GM19043 (cell line): ENCODE measurements around the gene ANKRD49.

Source experiments
- ATAC-seq: cut with Tn5 transposase; IDR thresholded peaks from one replicate; pipeline ENCODE4 v1.9.1; 2021; ENCODE audit warnings: low read depth; ENCODE audit not compliant: unreplicated experiment

Gene ANKRD49

DNA sequence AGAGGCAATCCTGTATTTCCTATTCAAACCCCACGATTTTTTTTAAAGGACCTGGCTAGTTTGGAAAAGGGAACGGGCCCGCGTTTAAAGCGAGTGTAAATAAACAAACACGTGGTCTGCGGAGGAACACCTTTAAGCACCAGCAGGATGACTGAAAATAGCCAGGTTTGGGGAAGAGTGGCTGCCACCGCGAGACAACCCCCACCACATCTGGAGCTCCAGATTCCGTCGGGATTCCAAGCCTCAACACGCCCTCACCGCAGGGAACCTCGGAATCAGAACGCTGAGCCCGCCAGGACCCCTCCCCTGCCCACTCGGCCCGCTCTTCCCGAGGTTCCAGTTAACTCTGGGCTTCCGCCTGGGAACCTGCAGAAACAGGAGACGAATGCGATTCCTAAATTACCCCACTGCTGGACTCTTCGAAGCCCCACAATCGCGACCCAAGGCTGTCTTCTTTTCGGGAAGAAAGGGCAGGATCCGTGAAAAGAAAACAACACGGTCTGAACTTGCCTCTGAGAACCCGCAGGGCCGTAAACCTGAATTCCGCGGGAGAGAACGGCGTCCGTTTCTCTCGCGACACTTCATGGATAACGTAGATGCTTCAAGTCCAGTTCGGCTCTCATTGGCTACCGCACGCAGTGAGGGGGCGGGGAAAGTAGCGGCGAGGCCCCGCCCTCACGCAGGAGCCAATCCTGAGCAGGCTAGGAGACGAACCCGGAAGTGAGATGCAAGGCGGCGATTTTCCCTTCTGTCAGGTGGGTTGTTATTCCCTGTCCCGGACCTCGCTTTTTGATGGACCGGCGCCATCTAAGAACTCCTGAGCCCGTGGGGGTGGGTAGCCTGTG is at the start of gene ANKRD49, which contains the start of gene MRE11:
ANKRD49 (plus strand) TSS at position 704 of the 845 bp plus-strand sequence. CDS start 2,710 bp downstream, outside the sequence.
MRE11 (minus strand) TSS at position 564 of the 845 bp plus-strand sequence. CDS start 1,043 bp downstream, outside the sequence.
- peak; percentile 100 for ATAC-seq

DNA sequence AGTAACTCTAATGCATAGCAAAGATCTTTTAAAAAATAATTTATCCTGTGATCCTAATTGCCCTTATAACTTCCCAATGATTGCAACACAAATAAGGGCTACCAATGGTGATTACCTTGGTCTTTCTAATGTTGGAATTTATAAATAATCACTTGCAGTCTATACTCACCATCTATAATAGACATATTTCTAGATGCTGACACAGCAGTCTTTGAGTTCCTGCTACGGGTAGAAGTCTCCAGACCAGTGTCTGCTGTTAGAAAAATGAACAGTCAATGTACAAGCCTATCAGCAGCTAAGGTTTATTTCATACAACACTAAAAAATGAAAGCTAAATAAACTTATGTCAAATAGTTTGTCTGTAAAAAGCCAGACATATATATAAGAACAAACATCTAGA is 48.1 kb upstream of the ANKRD49 start:
- no peak for ATAC-seq

- ATAC-seq: no peak
Measured at GRCh38 chr11:94447149-94447548, 46.6 kb upstream of the ANKRD49 start.

DNA sequence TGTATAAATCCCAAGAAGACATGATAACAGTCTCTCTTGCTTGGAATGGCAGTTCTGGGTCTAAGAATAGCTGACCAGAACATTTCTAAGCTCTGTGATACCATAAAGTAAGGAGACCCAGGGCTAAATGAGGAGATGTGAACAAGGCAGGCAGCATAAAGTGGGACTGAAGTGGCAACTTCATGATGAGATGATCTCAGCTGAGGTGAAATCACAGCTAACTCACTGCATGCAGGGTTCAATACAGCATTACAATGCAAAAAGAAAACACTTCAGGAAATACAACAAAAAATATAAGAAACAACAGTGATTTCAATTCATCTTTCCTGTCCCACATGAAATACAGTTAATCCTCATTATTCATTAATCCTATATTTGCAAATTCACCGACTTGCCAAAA is 44.8 kb upstream of the ANKRD49 start:
- no peak for ATAC-seq

DNA sequence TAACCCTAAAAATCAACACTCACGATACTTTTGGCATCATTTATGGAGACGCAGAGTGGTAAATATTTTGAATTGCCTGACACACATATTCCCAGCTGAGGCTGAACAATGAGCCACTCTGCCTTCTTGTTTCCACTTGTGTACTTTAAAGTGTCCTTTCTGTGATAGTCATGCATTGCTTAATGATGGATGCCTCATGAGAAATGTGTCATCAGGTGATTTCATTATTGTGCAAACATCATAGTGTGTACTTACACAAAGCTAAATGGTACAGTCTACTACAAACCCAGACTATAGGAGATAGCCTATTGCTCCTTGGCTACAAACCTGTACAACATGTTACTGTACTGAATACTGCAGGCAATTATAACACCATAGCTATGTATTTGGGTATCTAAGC is 44.3 kb upstream of the ANKRD49 start:
- ATAC-seq: no peak

- ATAC-seq: no peak
Measured at GRCh38 chr11:94450048-94450447, 43.7 kb upstream of the ANKRD49 start.

GRCh38 chr11:94452988-94453387 is 40.8 kb upstream of the ANKRD49 start:
- ATAC-seq: no peak

DNA sequence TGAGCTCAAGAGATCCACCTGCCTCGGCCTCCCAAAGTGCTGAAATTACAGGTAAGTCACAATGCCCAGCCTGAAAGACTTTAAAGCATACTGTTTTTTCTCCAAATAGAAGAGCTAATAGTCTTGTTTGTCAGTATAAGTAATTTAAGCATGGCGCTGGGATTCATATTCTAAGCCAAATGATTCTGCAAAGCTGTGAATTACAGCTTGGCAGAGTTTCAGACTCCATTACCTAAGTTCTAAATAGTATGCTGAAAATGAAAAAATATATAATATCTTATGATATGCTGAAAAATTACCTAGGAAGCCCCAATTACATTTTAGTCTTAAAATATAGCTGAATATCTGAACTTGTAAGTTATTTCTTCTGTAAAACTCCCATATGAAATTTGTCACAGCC is 39.5 kb upstream of the ANKRD49 start:
- ATAC-seq: no peak

- ATAC-seq: no peak
Measured at GRCh38 chr11:94455861-94456260, 37.9 kb upstream of the ANKRD49 start.

GRCh38 chr11:94457118-94458029 is 36.4 kb upstream of the ANKRD49 start:
- ATAC-seq: no peak

GRCh38 chr11:94459576-94459975 is 34.2 kb upstream of the ANKRD49 start:
- ATAC-seq: no peak

GRCh38 chr11:94469416-94469815 is 24.4 kb upstream of the ANKRD49 start:
- ATAC-seq: peak; percentile 90

DNA sequence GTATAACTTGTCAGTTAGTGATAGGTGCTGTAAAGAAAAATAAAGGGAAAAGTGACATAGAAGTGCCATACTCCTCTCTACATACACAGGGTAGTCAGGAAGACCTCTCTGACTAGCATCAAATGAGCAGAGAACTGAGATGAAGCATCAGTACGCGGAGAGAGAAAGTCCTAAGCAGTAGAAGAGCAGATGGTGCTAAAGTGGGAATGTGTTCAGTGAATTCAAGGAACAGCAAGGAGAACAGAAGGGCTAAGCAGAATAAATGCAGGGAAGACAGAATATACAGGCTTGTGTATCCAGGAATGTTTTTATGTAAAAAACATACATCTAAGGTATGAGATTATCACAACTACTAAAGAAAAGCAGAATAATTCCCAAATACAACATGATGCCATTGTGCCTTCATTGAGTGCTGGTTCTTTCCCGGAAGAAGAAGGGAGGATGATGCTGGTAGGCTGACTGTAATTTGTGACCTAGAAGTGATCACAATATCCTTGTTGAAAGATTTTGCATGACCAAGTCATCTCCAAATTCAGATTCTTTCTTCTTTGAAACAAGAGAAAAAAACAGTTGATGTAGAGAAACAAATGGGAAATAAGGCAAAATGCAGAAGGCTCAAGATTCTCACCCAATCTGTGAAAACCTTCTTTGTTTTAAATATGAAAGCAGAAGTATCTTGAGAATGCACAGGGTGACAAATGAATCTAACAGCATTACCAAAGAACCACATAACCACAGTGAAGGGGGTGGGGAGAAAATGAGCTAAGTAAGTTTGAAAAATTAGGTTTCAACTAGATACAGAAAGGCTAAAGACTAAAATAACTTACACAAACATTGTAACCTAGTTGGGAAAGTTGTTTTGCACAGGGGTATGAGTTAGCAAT is 20.6 kb upstream of the ANKRD49 start:
- peak; percentile 73 for ATAC-seq

DNA sequence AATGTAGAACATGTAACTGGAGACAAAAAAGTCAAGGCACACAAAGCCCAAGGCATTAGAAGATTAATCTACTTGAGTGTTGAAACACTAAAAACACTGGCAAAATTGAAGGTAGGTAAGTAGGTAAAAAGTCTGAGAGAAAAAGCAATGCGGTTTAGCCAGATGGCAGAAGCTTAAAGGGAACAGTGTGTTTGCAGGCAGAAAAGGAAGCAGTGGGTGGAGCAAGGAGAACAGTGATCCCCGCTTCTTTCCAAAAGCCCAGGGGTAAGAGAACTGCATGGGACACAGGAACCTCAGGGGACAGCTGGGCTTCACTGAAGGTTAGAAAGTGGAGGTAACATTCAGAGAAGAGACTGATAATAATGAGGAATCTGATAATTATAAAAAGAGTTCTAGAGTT is 16.2 kb upstream of the ANKRD49 start:
- ATAC-seq: no peak

DNA sequence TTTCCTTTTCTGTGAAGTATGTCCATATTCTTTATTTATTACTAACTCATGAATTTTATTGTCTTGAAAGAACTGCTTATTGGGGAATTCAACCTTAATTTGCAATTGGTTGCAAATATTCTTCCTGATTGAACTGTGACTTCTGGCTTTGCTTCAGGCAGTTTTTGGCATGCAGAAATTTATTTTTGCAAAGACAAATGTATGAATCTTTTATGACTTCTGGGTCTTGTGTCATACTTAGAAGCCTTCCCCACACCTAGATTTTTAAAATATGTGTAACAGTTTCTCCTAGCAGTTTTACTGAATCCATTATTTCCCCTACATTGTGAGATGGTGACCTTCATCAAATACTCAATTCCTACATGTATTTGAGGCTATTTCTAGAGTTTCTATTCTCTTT is 12.4 kb upstream of the ANKRD49 start:
- ATAC-seq: no peak

GRCh38 chr11:94486068-94486467 is 7.7 kb upstream of the ANKRD49 start:
- no peak for ATAC-seq

DNA sequence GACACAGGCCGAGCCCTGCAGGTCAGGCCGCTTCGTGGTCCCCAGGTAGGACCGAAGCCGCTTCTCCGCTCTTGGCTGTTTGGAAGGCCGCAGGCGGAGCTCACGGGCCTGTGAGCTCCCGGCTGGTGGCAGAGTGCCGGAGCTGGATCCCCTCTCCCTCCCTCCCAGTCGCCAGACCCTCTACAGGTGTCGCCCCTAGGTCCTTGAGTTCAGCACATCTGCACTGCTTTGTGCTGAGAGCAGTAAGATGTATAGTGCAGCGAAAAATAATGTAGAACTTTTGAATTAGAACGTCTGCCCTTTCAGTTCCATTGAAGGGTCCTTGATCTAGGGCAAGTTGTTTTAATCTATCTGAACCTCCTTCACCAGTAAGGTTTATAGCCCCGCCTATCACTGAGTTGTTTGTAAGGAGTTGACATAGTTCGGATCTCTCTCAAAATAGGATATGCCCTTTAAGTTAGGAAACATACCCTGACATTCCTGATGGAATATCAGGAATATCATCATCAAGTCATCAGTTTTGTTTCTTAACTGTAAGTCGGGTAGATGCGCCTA is 419 bp downstream of the ANKRD49 start:
- ATAC-seq: peak; percentile 51

DNA sequence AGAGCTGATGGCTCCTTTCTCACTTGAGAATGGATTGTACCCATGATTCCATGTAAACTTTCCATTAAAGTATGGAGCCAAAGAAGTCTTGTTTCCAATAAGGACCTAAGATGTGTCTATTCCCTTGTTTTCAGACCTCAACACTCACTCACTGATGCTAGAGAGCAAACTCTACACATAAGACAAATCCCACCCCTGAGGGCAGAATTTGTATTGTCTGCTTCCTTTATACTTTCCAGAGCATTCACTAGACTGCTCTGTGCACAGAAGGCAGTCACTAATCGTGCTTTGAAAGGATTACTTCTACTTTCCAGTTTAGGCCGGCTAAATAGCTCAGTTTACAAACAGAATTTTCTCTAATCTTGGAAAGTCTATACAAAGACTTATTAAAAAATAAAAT is 6.4 kb downstream of the ANKRD49 start:
- ATAC-seq: no peak

- ATAC-seq: no peak
Measured at GRCh38 chr11:94501522-94501921, 7.7 kb downstream of the ANKRD49 start.

DNA sequence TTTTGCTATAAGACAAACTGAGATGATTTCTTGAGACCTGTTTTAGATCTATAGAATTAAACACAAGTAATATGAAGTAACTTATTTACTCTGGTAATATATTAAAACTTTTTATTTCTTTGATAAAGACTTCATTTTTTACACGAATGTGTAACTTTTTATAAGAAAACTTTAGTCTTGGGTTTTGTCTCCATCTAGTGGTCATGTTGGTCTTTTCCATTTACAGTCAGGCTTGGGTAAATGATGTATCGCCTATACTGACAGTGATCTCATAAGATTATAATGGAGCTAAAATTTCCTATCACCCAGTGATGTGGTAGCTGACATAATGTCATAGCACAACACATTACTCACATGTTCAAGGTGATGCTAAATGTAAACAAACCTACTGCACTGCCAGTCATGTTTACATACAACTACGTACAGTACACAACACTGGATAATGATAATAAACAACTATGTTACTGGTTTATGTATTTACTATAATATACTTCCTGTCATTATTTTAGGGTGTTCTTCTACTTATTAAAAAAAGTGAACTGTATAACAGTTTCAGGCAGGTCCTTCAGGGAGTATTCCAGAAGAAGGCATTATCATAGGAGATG is 11.0 kb downstream of the ANKRD49 start:
- ATAC-seq: no peak
